Smooth muscle cell (in vitro differentiated cells): ENCODE results near the gene RAB40B. TPM values are rescaled to one million over a fixed set of nuclear protein-coding genes. Genes with fewer than 3 reads are reported as not detected.

Experiments used
- DNase-seq: peaks from one replicate; lab custom pipeline; 2025; ENCODE audit not compliant: unreplicated experiment; lab: John Stamatoyannopoulos, UW
- H2AFZ ChIP-seq: fragments of 200-600 bp; sonication (generic); 2 replicates; pipeline ENCODE4 v1.6.0; 2016; ENCODE audit warnings: antibody characterized with exemption, low read depth, mild to moderate bottlenecking
- H3F3A ChIP-seq: fragments of 200-600 bp; sonication (generic); 2 replicates; pipeline ENCODE4 v1.6.0; 2017; ENCODE audit warnings: antibody characterized with exemption, low read depth
- H3K27ac ChIP-seq: fragments of 200-600 bp; sonication (generic); 2 replicates; pipeline ENCODE4 v1.5.1; 2016; ENCODE audit warnings: low read depth, mild to moderate bottlenecking
- H3K27me3 ChIP-seq: fragments of 200-600 bp; sonication (generic); 2 replicates; pipeline ENCODE4 v1.6.1; 2016; ENCODE audit warnings: low read depth, mild to moderate bottlenecking
- H3K36me3 ChIP-seq: fragments of 200-600 bp; sonication (generic); 2 replicates; pipeline ENCODE4 v1.5.1; 2016; ENCODE audit warnings: low read depth
- H3K4me1 ChIP-seq: fragments of 200-600 bp; sonication (generic); 2 replicates; pipeline ENCODE4 v1.5.1; 2016; ENCODE audit warnings: low read depth
- H3K4me2 ChIP-seq: fragments of 200-600 bp; sonication (generic); 2 replicates; pipeline ENCODE4 v1.6.0; 2016; ENCODE audit warnings: mild to moderate bottlenecking
- H3K4me3 ChIP-seq: fragments of 200-600 bp; sonication (generic); 2 replicates; pipeline ENCODE4 v1.5.1; 2016; ENCODE audit warnings: mild to moderate bottlenecking
- H3K79me2 ChIP-seq: fragments of 200-600 bp; sonication (generic); 2 replicates; pipeline ENCODE4 v1.6.0; 2016; ENCODE audit warnings: low read depth, mild to moderate bottlenecking
- H3K9ac ChIP-seq: fragments of 200-600 bp; sonication (generic); 2 replicates; pipeline ENCODE4 v1.6.0; 2016; ENCODE audit warnings: low read depth
- H3K9me3 ChIP-seq: fragments of 200-600 bp; sonication (generic); replicated peaks from 2 replicates; pipeline ENCODE4 v1.5.1; 2016; ENCODE audit warnings: low read depth
- H4K20me1 ChIP-seq: fragments of 200-600 bp; sonication (generic); 2 replicates; pipeline ENCODE4 v1.6.0; 2016; ENCODE audit warnings: low read depth
- CTCF ChIP-seq: fragments of 200-600 bp; sonication (generic); IDR thresholded peaks from 2 replicates; pipeline ENCODE4 v1.5.1; 2017; ENCODE audit warnings: borderline replicate concordance, mild to moderate bottlenecking, antibody characterized with exemption; ENCODE audit not compliant: insufficient read depth, poor library complexity, severe bottlenecking
- WGBS: methylation state at CpG from one replicate; pipeline ENCODE4 v1.1.7; 2016; ENCODE audit warnings: low lambda C conversion rate; 5-methylcytosine and 5-hydroxymethylcytosine counted together
- polyA plus RNA-seq: library from polyadenylated mRNA; unstranded; fragments of >200 nt; fragmentation: Nextera tagmentation; extraction: Ambion mirVana; gene quantifications from 2 replicates; pipeline ENCODE4 v1.2.1, GENCODE V29; 2016
- total RNA-seq: library from RNA; depleted of rRNA; stranded (reverse); fragments of >200 nt; gene quantifications from 2 replicates; pipeline ENCODE4 v1.2.3, GENCODE V29; 2014

RAB40B gene
- total and polyA plus RNA-seq, 2 experiments from 2014 or later, result 12.0 to 16.0 TPM

- no peaks in the 10 kb centered on the region for H4K20me1 ChIP-seq
- H3K9ac ChIP-seq, result no peak overlapping the region
- H3K36me3 ChIP-seq, result no peaks in the 10 kb centered on the region
- no peaks in the 10 kb centered on the region for H3K9me3 ChIP-seq
- peaks cover 6% of the 10 kb centered on the region for H3K79me2 ChIP-seq
- H3K4me1 ChIP-seq, result peaks cover 4% of the 10 kb centered on the region
- H3K27me3 ChIP-seq, result no peaks in the 10 kb centered on the region
- TF ChIP-seq CTCF, result no peak
- H3F3A ChIP-seq, result no peaks in the 10 kb centered on the region
- H2AFZ ChIP-seq, result no peak overlapping the region
- no peak overlapping the region for H3K4me2 ChIP-seq
- no peak overlapping the region for H3K27ac ChIP-seq
- no peak overlapping the region for H3K4me3 ChIP-seq
- no peak for DNase-seq
- 62% methylated on average over 19 of the region's 20 CpGs for WGBS
Measured at GRCh38 chr17:82702231-82702927, 3.9 kb upstream of the RAB40B start.

- H2AFZ ChIP-seq, result no peak overlapping the region
- H3K4me1 ChIP-seq, result peaks cover 7% of the 10 kb centered on the region
- peak overlapping the region; percentile 73 for H3K4me3 ChIP-seq
- no peak for TF ChIP-seq CTCF
- peaks cover 6% of the 10 kb centered on the region for H3K79me2 ChIP-seq
- H3K9ac ChIP-seq, result no peak overlapping the region
- H3K9me3 ChIP-seq, result no peaks in the 10 kb centered on the region
- H3F3A ChIP-seq, result no peaks in the 10 kb centered on the region
- H3K27me3 ChIP-seq, result no peaks in the 10 kb centered on the region
- H3K4me2 ChIP-seq, result peak overlapping the region; percentile 94
- no peak overlapping the region for H3K27ac ChIP-seq
- 82% methylated on average over 13 of the region's 13 CpGs for WGBS
- H3K36me3 ChIP-seq, result no peaks in the 10 kb centered on the region
- no peaks in the 10 kb centered on the region for H4K20me1 ChIP-seq
- DNase-seq, result no peak
Measured at GRCh38 chr17:82699551-82699950, 1.1 kb upstream of the RAB40B start.

GRCh38 chr17:82698974-82699442 lies 510 bp upstream of the RAB40B start:
- DNase-seq, result no peak
- Histone ChIP-seq H3K27ac (no peak overlapping the region), H3K9ac (no peak overlapping the region), H3K9me3 (no peaks in the 10 kb centered on the region), H3K36me3 (no peaks in the 10 kb centered on the region), H3K27me3 (no peaks in the 10 kb centered on the region), H2AFZ (peak overlapping the region; percentile 90), H3K4me1 (peaks cover 7% of the 10 kb centered on the region), H4K20me1 (no peaks in the 10 kb centered on the region), H3K4me3 (peak overlapping the region; percentile 73), H3F3A (no peaks in the 10 kb centered on the region), H3K4me2 (peak overlapping the region; percentile 94), H3K79me2 (peaks cover 6% of the 10 kb centered on the region)
- 13% methylated on average over 34 of the region's 45 CpGs for WGBS
- TF ChIP-seq CTCF, result no peak

GRCh38 chr17:82697808-82698064 lies 762 bp downstream of the RAB40B start:
- Histone ChIP-seq H4K20me1 (no peaks in the 10 kb centered on the region), H3K4me3 (peak overlapping the region; percentile 86), H3K9ac (no peak overlapping the region), H3K9me3 (no peaks in the 10 kb centered on the region), H2AFZ (peak overlapping the region; percentile 72), H3K4me1 (peaks cover 7% of the 10 kb centered on the region), H3F3A (no peaks in the 10 kb centered on the region), H3K27me3 (no peaks in the 10 kb centered on the region), H3K27ac (no peak overlapping the region), H3K36me3 (no peaks in the 10 kb centered on the region), H3K79me2 (peaks cover 13% of the 10 kb centered on the region), H3K4me2 (peak overlapping the region; percentile 99)
- DNase-seq, result no peak
- whole genome bisulfite sequencing, result 9% methylated on average over 11 of the region's 32 CpGs
- no peak for TF ChIP-seq CTCF
